ENCODE results near the gene APOBEC2. TPM values are rescaled to one million over a fixed set of nuclear protein-coding genes. Genes with fewer than 3 reads are reported as not detected.
A peak's percentile ranks its signal among the peaks of the same experiment; 100 is the strongest.
"Not testable (repeated sequence)": the region's sequence is repeated elsewhere in the genome, so short reads cannot be mapped to it uniquely, and the experiment has no call there.

APOBEC2 gene
- polyA plus RNA-seq (2013, experiment 1 of 2; ENCODE audit: insufficient read length): 0.86 TPM
- polyA plus RNA-seq (2013, experiment 2 of 2; ENCODE audit: insufficient read length): 1.1 TPM

GRCh38 chr6:41053041-41053440 is at the start of gene APOBEC2:
Gene APOBEC2, plus strand, starts transcription at chr6:41053202. Its CDS starts 146 bp downstream, at chr6:41053348.
- no peak for DNase-seq

GRCh38 chr6:41006217-41006616 is 46.8 kb upstream of the APOBEC2 start:
- peak; percentile 49 for DNase-seq

GRCh38 chr6:41006980-41007379 is 46.0 kb upstream of the APOBEC2 start:
- DNase-seq: not testable (repeated sequence)

- DNase-seq: no peak
Observed at GRCh38 chr6:41008011-41008410, 45.0 kb upstream of the APOBEC2 start.

GRCh38 chr6:41009669-41010068 is 43.3 kb upstream of the APOBEC2 start:
- no peak for DNase-seq

GRCh38 chr6:41011673-41012072 is 41.3 kb upstream of the APOBEC2 start:
- no peak for DNase-seq

GRCh38 chr6:41013466-41014153 is 39.4 kb upstream of the APOBEC2 start:
- DNase-seq: no peak

GRCh38 chr6:41014780-41015179 is 38.2 kb upstream of the APOBEC2 start:
- no peak for DNase-seq

GRCh38 chr6:41015860-41016259 is 37.1 kb upstream of the APOBEC2 start:
- not testable (repeated sequence) for DNase-seq

- DNase-seq: no peak
Observed at GRCh38 chr6:41017663-41018062, 35.3 kb upstream of the APOBEC2 start.

GRCh38 chr6:41021832-41022231 is 31.2 kb upstream of the APOBEC2 start:
- peak; percentile 73 for DNase-seq

- DNase-seq: peak; percentile 42
Observed at GRCh38 chr6:41022294-41022693, 30.7 kb upstream of the APOBEC2 start.

- DNase-seq: no peak
Observed at GRCh38 chr6:41023114-41023513, 29.9 kb upstream of the APOBEC2 start.

- no peak for DNase-seq
Observed at GRCh38 chr6:41025966-41026530, 27.0 kb upstream of the APOBEC2 start.

- DNase-seq: no peak
Observed at GRCh38 chr6:41027241-41027640, 25.8 kb upstream of the APOBEC2 start.

- peak; percentile 65 for DNase-seq
Observed at GRCh38 chr6:41027799-41028560, 25.0 kb upstream of the APOBEC2 start.

- no peak for DNase-seq
Observed at GRCh38 chr6:41028561-41029412, 24.2 kb upstream of the APOBEC2 start.

- no peak for DNase-seq
Observed at GRCh38 chr6:41032830-41033229, 20.2 kb upstream of the APOBEC2 start.

- DNase-seq: no peak
Observed at GRCh38 chr6:41033776-41034175, 19.2 kb upstream of the APOBEC2 start.

- DNase-seq: no peak
Observed at GRCh38 chr6:41036186-41036585, 16.8 kb upstream of the APOBEC2 start.

- no peak for DNase-seq
Observed at GRCh38 chr6:41036601-41037000, 16.4 kb upstream of the APOBEC2 start.

- DNase-seq: no peak
Observed at GRCh38 chr6:41037107-41037900, 15.7 kb upstream of the APOBEC2 start.

Data from fibroblast of skin of back (primary cell).